OCI-LY1 (cell line): ENCODE results near the gene ARID5B.

Source experiments
- CTCF ChIP-seq: fragments of 200-600 bp; sonication (generic), shearing (Covaris generic); IDR thresholded peaks from 2 replicates; pipeline ENCODE4 v1.5.1; 2017; ENCODE audit warnings: mild to moderate bottlenecking, antibody characterized with exemption, low read length, moderate library complexity, mixed read lengths
- EZH2 ChIP-seq: fragments of 200-600 bp; sonication (generic), shearing (Covaris generic); IDR thresholded peaks from 2 replicates; pipeline ENCODE4 v1.8.0; 2017; ENCODE audit warnings: borderline replicate concordance, mixed run types, mild to moderate bottlenecking, antibody characterized with exemption, low read length, moderate library complexity, mixed read lengths

GRCh38 chr10:62092301-62093030 is 191.0 kb downstream of the ARID5B start:
- no peak for TF ChIP-seq CTCF
- TF ChIP-seq EZH2 = no peak
